ENCODE data around the gene NR3C2.

NR3C2 gene

GRCh38 chr4:148055844-148056243, 386.4 kb downstream of the NR3C2 start:
- Mint-ChIP-seq H3K36me3 (peaks cover 10% of the 10 kb centered on the region), H3K27ac (peak overlapping the region; percentile 72), H3K9me3 (ENCODE audit: low read depth) (no peaks in the 10 kb centered on the region), H3K27me3 (no peaks in the 10 kb centered on the region), H3K4me1 (ENCODE audit: low read depth) (peaks cover 95% of the 10 kb centered on the region), H3K4me3 (peak overlapping the region; percentile 36)

GRCh38 chr4:148054275-148054674, 387.9 kb downstream of the NR3C2 start:
- peaks cover 88% of the 10 kb centered on the region for H3K4me1 Mint-ChIP-seq (ENCODE audit: low read depth)
- no peaks in the 10 kb centered on the region for H3K9me3 Mint-ChIP-seq (ENCODE audit: low read depth)
- peak overlapping the region; percentile 22 for H3K4me3 Mint-ChIP-seq
- H3K36me3 Mint-ChIP-seq: peaks cover 8% of the 10 kb centered on the region
- peak overlapping the region; percentile 68 for H3K27ac Mint-ChIP-seq
- no peaks in the 10 kb centered on the region for H3K27me3 Mint-ChIP-seq

DNA sequence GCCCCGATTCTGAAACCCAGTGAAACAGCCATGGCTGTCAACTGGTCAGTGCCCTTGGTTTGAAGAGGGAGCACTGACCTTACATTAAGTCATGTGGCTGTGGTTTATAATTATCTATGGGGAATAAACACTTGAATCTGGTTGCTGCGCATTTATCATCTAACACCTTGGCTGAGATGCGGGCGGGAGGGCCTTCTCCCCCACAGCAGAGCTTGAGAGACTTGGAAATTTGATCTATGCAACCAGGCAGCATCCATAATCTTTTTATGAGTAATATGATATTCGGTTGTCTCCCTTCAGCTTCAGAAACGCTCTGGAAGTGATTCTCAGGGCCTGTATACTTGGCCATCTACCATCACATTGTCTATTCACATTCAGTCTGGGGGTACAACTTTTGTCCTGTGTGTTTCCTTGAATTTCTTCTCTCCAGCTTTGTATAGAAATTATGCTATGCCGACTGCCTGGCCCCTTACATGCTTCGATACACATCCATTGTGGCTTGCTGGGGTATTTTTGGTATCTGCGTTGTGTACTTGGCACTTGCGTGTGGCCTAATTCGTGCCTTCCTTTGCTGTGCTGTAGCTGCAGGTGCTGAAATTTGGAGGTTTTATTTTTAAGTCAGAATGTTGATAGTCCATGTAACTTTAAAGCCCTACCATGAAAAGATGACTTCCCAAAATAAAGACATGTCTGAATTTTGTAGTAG, 388.8 kb downstream of the NR3C2 start:
- no peaks in the 10 kb centered on the region for H3K27me3 Mint-ChIP-seq
- peaks cover 7% of the 10 kb centered on the region for H3K36me3 Mint-ChIP-seq
- peak overlapping the region; percentile 52 for H3K4me3 Mint-ChIP-seq
- H3K27ac Mint-ChIP-seq: peak overlapping the region; percentile 68
- H3K4me1 Mint-ChIP-seq (ENCODE audit: low read depth): peaks cover 86% of the 10 kb centered on the region
- H3K9me3 Mint-ChIP-seq (ENCODE audit: low read depth): no peaks in the 10 kb centered on the region

GRCh38 chr4:148052448-148052847, 389.8 kb downstream of the NR3C2 start:
- H3K9me3 Mint-ChIP-seq (ENCODE audit: low read depth): no peaks in the 10 kb centered on the region
- H3K27ac Mint-ChIP-seq: peak overlapping the region; percentile 68
- H3K27me3 Mint-ChIP-seq: no peaks in the 10 kb centered on the region
- H3K36me3 Mint-ChIP-seq: peaks cover 6% of the 10 kb centered on the region
- H3K4me1 Mint-ChIP-seq (ENCODE audit: low read depth): peaks cover 78% of the 10 kb centered on the region
- H3K4me3 Mint-ChIP-seq: peak overlapping the region; percentile 6

GRCh38 chr4:148051403-148051802, 390.8 kb downstream of the NR3C2 start:
- H3K9me3 Mint-ChIP-seq (ENCODE audit: low read depth): no peaks in the 10 kb centered on the region
- no peak overlapping the region for H3K4me3 Mint-ChIP-seq
- peak overlapping the region; percentile 86 for H3K27ac Mint-ChIP-seq

DNA sequence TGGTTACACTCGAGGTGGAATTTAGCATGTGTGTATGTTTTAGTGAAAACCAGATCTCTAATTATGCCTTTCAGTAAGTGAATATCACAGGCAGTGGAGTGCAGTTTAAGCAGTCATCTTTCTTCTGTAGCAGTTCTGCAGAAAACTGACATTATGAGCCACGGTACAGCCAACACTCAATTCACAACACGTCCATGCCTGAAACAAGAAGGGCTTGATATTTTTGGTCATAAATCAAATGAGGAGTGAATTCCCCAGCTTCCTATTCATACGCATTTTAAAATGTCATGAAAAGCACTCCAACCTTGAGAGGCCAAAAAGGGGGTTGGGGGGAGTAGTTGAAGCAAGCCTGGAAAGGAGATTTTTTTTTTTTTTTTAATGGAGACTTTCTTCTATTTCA, 393.6 kb downstream of the NR3C2 start:
- H3K9me3 Mint-ChIP-seq (ENCODE audit: low read depth): no peaks in the 10 kb centered on the region
- H3K27me3 Mint-ChIP-seq: no peaks in the 10 kb centered on the region
- H3K36me3 Mint-ChIP-seq: peaks cover 6% of the 10 kb centered on the region
- H3K4me1 Mint-ChIP-seq (ENCODE audit: low read depth): peaks cover 65% of the 10 kb centered on the region
- H3K4me3 Mint-ChIP-seq: no peak overlapping the region
- no peak overlapping the region for H3K27ac Mint-ChIP-seq

More at GRCh38 chr4:148051403-148051802, 390.8 kb downstream of the NR3C2 start:
- Mint-ChIP-seq H3K36me3 (peaks cover 6% of the 10 kb centered on the region), H3K27me3 (no peaks in the 10 kb centered on the region), H3K4me1 (ENCODE audit: low read depth) (peaks cover 76% of the 10 kb centered on the region)

- no peak overlapping the region for H3K4me3 Mint-ChIP-seq
- H3K4me1 Mint-ChIP-seq (ENCODE audit: low read depth): peaks cover 33% of the 10 kb centered on the region
- peaks cover 6% of the 10 kb centered on the region for H3K36me3 Mint-ChIP-seq
- no peaks in the 10 kb centered on the region for H3K9me3 Mint-ChIP-seq (ENCODE audit: low read depth)
- peak overlapping the region; percentile 38 for H3K27ac Mint-ChIP-seq
- H3K27me3 Mint-ChIP-seq: no peaks in the 10 kb centered on the region
These were observed 397.3 kb downstream of the NR3C2 start for GRCh38 chr4:148044912-148045352.

GRCh38 chr4:148044089-148044911, 397.9 kb downstream of the NR3C2 start:
- H3K4me1 Mint-ChIP-seq (ENCODE audit: low read depth): peaks cover 32% of the 10 kb centered on the region
- no peaks in the 10 kb centered on the region for H3K27me3 Mint-ChIP-seq
- no peak overlapping the region for H3K27ac Mint-ChIP-seq
- no peaks in the 10 kb centered on the region for H3K9me3 Mint-ChIP-seq (ENCODE audit: low read depth)
- H3K4me3 Mint-ChIP-seq: no peak overlapping the region
- H3K36me3 Mint-ChIP-seq: peaks cover 5% of the 10 kb centered on the region

GRCh38 chr4:148041606-148042329, 400.4 kb downstream of the NR3C2 start:
- H3K27ac Mint-ChIP-seq: no peak overlapping the region
- no peaks in the 10 kb centered on the region for H3K27me3 Mint-ChIP-seq
- no peaks in the 10 kb centered on the region for H3K9me3 Mint-ChIP-seq (ENCODE audit: low read depth)
- no peak overlapping the region for H3K4me3 Mint-ChIP-seq
- H3K4me1 Mint-ChIP-seq (ENCODE audit: low read depth): peaks cover 18% of the 10 kb centered on the region
- peaks cover 2% of the 10 kb centered on the region for H3K36me3 Mint-ChIP-seq

GRCh38 chr4:148034813-148035212, 407.4 kb downstream of the NR3C2 start:
- peaks cover 2% of the 10 kb centered on the region for H3K4me1 Mint-ChIP-seq (ENCODE audit: low read depth)
- H3K9me3 Mint-ChIP-seq (ENCODE audit: low read depth): peaks cover 6% of the 10 kb centered on the region
- no peak overlapping the region for H3K4me3 Mint-ChIP-seq
- H3K36me3 Mint-ChIP-seq: peaks cover 6% of the 10 kb centered on the region
- H3K27ac Mint-ChIP-seq: no peak overlapping the region
- no peaks in the 10 kb centered on the region for H3K27me3 Mint-ChIP-seq

GRCh38 chr4:148030193-148030873, 411.9 kb downstream of the NR3C2 start:
- no peak overlapping the region for H3K27ac Mint-ChIP-seq
- H3K36me3 Mint-ChIP-seq: peaks cover 12% of the 10 kb centered on the region
- H3K4me1 Mint-ChIP-seq (ENCODE audit: low read depth): peaks cover 6% of the 10 kb centered on the region
- peaks cover 13% of the 10 kb centered on the region for H3K9me3 Mint-ChIP-seq (ENCODE audit: low read depth)
- H3K27me3 Mint-ChIP-seq: no peaks in the 10 kb centered on the region
- no peak overlapping the region for H3K4me3 Mint-ChIP-seq

GRCh38 chr4:148029781-148030180, 412.4 kb downstream of the NR3C2 start:
- Mint-ChIP-seq H3K27me3 (no peaks in the 10 kb centered on the region), H3K9me3 (ENCODE audit: low read depth) (peaks cover 13% of the 10 kb centered on the region), H3K4me1 (ENCODE audit: low read depth) (peaks cover 6% of the 10 kb centered on the region), H3K36me3 (peaks cover 12% of the 10 kb centered on the region), H3K4me3 (no peak overlapping the region), H3K27ac (no peak overlapping the region)

All from activated naive CD8-positive, alpha-beta T cell (primary cell).